Mesenchymal stem cell (in vitro differentiated cells and primary cell): ENCODE measurements around the gene EXOC3L1.
A peak's percentile ranks its signal among the peaks of the same experiment; 100 is the strongest.

Experiments
- DNase-seq: peaks from one replicate; pipeline ENCODE4 v3.0.0-alpha.2; 2013
- H2AFZ ChIP-seq: one replicate; pipeline ENCODE4 v1.6.1; 2013; ENCODE audit warnings: low read depth, mild to moderate bottlenecking, control low read depth, inconsistent platforms, low read length, moderate library complexity
- H2AK5ac ChIP-seq: 2 replicates; pipeline ENCODE4 v1.6.1; 2013; ENCODE audit warnings: low read length, moderate library complexity, mild to moderate bottlenecking, inconsistent platforms; ENCODE audit not compliant: severe bottlenecking
- H2BK120ac ChIP-seq: one replicate; pipeline ENCODE4 v1.6.1; 2013; ENCODE audit warnings: low read depth, mild to moderate bottlenecking, inconsistent platforms, low read length, moderate library complexity
- H2BK12ac ChIP-seq, 2 experiments: one replicate each; pipeline ENCODE4 v1.6.1; 2013; ENCODE audit warnings: inconsistent platforms in 2 of 2, low read length in 2 of 2, mild to moderate bottlenecking in 2 of 2, moderate library complexity in 2 of 2, control low read depth in 1 of 2
- H2BK15ac ChIP-seq: one replicate; pipeline ENCODE4 v1.6.1; 2013; ENCODE audit warnings: mild to moderate bottlenecking, low read depth, inconsistent platforms; ENCODE audit not compliant: poor library complexity, severe bottlenecking
- H2BK5ac ChIP-seq: 2 replicates; pipeline ENCODE4 v1.6.1; 2013; ENCODE audit warnings: low read depth, mild to moderate bottlenecking, low read length, control low read depth, inconsistent platforms; ENCODE audit not compliant: poor library complexity, severe bottlenecking
- H3K14ac ChIP-seq, 2 experiments: one replicate each; pipeline ENCODE4 v1.6.1; 2013; ENCODE audit warnings: inconsistent platforms in 2 of 2, low read length in 2 of 2, control low read depth in 1 of 2, mild to moderate bottlenecking in 1 of 2, moderate library complexity in 1 of 2
- H3K18ac ChIP-seq, 2 experiments: one replicate each; pipeline ENCODE4 v1.6.1; 2013; ENCODE audit warnings: inconsistent platforms in 2 of 2, low read length in 2 of 2, control low read depth in 1 of 2, low read depth in 1 of 2, mild to moderate bottlenecking in 1 of 2
- H3K23ac ChIP-seq, 2 experiments: one replicate each; pipeline ENCODE4 v1.6.1; 2013; ENCODE audit warnings: inconsistent platforms in 2 of 2, low read length in 2 of 2, mild to moderate bottlenecking in 2 of 2, moderate library complexity in 2 of 2, control low read depth in 1 of 2
- H3K27ac ChIP-seq: 2 replicates; pipeline ENCODE4 v1.5.1; 2013; ENCODE audit warnings: mild to moderate bottlenecking, moderate library complexity, low read length, control low read depth, inconsistent platforms; ENCODE audit not compliant: poor library complexity, severe bottlenecking
- H3K27me3 ChIP-seq, 2 experiments: 2 replicates each; pipeline versions ENCODE4 v1.6.1 to v1.7.0; 2013; ENCODE audit warnings: low read length in 2 of 2, mild to moderate bottlenecking in 2 of 2, moderate library complexity in 2 of 2, control low read depth in 1 of 2, inconsistent platforms in 1 of 2; ENCODE audit not compliant: control insufficient read depth in 1 of 2, insufficient read depth in 1 of 2
- H3K36me3 ChIP-seq, 2 experiments: 2 replicates each; pipeline versions ENCODE4 v1.6.1 to v1.7.0; 2013; ENCODE audit warnings: low read length in 2 of 2, control low read depth in 1 of 2, inconsistent platforms in 1 of 2, low read depth in 1 of 2, mild to moderate bottlenecking in 1 of 2; ENCODE audit not compliant: insufficient read depth in 2 of 2, control insufficient read depth in 1 of 2
- H3K4ac ChIP-seq, 2 experiments: one replicate each; pipeline ENCODE4 v1.6.1; 2013; ENCODE audit warnings: inconsistent platforms in 2 of 2, low read length in 2 of 2, mild to moderate bottlenecking in 2 of 2, moderate library complexity in 2 of 2, control low read depth in 1 of 2, low read depth in 1 of 2
- H3K4me1 ChIP-seq: 2 replicates; pipeline ENCODE4 v1.6.1; 2013; ENCODE audit warnings: low read depth, low read length, control low read depth; ENCODE audit not compliant: control insufficient read depth, insufficient read depth
- H3K4me2 ChIP-seq: 2 replicates; pipeline ENCODE4 v1.6.1; 2013; ENCODE audit warnings: low read length, mild to moderate bottlenecking, inconsistent platforms; ENCODE audit not compliant: poor library complexity, severe bottlenecking
- H3K4me3 ChIP-seq, 2 experiments: 2 replicates each; pipeline versions ENCODE4 v1.5.1 to v1.7.0; 2013; ENCODE audit warnings: low read length in 2 of 2, mild to moderate bottlenecking in 2 of 2, control low read depth in 1 of 2, low read depth in 1 of 2; ENCODE audit not compliant: insufficient read depth in 1 of 2
- H3K79me1 ChIP-seq: replicated peaks from 2 replicates; pipeline ENCODE4 v1.6.1; 2013; ENCODE audit warnings: mild to moderate bottlenecking, control low read depth, low read length, inconsistent platforms; ENCODE audit not compliant: poor library complexity, severe bottlenecking
- H3K9ac ChIP-seq: 2 replicates; pipeline ENCODE4 v1.7.0; 2013; ENCODE audit warnings: mild to moderate bottlenecking, low read length, moderate library complexity
- H3K9me3 ChIP-seq: 2 replicates; pipeline ENCODE4 v1.7.0; 2013; ENCODE audit warnings: mild to moderate bottlenecking, low read length; ENCODE audit not compliant: control insufficient read depth
- H4K8ac ChIP-seq: one replicate; pipeline ENCODE4 v1.6.1; 2013; ENCODE audit warnings: inconsistent platforms, mild to moderate bottlenecking, low read length, moderate library complexity
- H4K91ac ChIP-seq: one replicate; pipeline ENCODE4 v1.6.1; 2013; ENCODE audit warnings: mild to moderate bottlenecking, low read length, inconsistent platforms
- WGBS: methylation state at CpG from one replicate; pipeline ENCODE4 v1.1.7; 2013; ENCODE audit warnings: mixed read lengths; 5-methylcytosine and 5-hydroxymethylcytosine counted together

The EXOC3L1 gene

DNA sequence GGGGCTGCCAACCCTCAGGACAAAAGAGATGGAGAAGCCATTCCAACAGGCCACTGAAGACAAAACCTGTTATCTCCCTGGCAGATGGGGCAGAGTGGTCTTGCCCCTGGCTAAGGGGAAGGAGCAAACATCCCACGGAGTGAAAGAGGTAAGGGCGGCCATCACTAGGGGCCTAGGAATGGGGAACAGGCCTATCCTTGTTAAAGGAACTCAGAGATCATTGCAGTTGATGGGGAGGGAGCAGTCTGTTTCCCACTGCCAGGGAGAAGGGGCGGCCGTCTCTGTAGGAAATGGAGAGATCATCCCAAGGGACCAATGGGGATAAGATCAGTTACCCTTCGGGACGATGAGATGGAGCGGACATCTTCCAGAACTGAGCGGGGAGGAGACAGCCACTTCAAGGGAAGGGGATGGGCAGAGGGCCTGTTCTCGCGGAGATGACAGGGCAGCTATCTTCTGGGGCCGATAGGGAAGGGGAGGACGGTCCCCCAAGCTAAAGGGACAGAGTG is 36.4 kb upstream of the EXOC3L1 start:
- H3K27ac ChIP-seq, result no peak overlapping the region
- peak overlapping the region; percentile 41 to 92 for H3K18ac ChIP-seq
- peak overlapping the region; percentile 62 to 92 for H3K4me3 ChIP-seq
- H2AFZ ChIP-seq, result peak overlapping the region; percentile 44
- peak overlapping the region; percentile 11 for H2AK5ac ChIP-seq
- H4K8ac ChIP-seq, result peak overlapping the region; percentile 39
- peak overlapping the region; percentile 53 for H4K91ac ChIP-seq
- no peak overlapping the region for H2BK120ac ChIP-seq
- H2BK15ac ChIP-seq, result no peak overlapping the region
- no peaks in the 10 kb centered on the region for H3K27me3 ChIP-seq
- peaks cover 37 to 54% of the 10 kb centered on the region in 2 experiments for H3K36me3 ChIP-seq
- peak overlapping the region; percentile 15 to 26 for H3K4ac ChIP-seq
- no peak for DNase-seq
- H3K9me3 ChIP-seq, result no peaks in the 10 kb centered on the region
- H3K4me1 ChIP-seq, result peaks cover 16% of the 10 kb centered on the region
- no peak overlapping the region for H3K23ac ChIP-seq
- H2BK12ac ChIP-seq, result no peak overlapping the region
- H3K4me2 ChIP-seq, result peak overlapping the region; percentile 54
- H3K14ac ChIP-seq, result peak overlapping the region in 1 of 2 experiments; percentile 74
- H3K9ac ChIP-seq, result peak overlapping the region; percentile 98
- WGBS, result 17% methylated on average over 12 of the region's 12 CpGs
- H2BK5ac ChIP-seq, result no peak overlapping the region
- peaks cover 25% of the 10 kb centered on the region for H3K79me1 ChIP-seq

DNA sequence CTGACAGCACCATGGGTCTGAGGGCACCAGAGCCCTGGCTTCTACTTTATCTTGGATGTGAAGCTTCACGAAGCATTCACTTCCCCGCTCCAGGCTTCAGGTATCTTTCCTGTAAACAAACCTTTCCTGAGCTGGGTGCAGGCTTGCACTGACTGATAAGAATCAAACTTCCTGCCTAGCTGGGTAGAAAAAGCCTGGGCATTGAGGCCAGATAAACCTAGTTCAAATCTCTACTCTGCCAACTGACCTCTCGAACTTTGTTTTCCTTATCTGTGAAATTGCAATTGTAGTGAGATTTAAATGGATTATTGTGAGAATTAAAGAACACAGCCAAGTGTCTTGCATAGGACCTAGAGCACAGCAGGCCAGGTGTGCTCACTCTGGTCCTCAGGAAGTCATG is 34.1 kb upstream of the EXOC3L1 start:
- peak overlapping the region; percentile 21 for H4K8ac ChIP-seq
- H2BK12ac ChIP-seq, result no peak overlapping the region
- no peaks in the 10 kb centered on the region for H3K27me3 ChIP-seq
- H3K14ac ChIP-seq, result no peak overlapping the region
- DNase-seq, result no peak
- peaks cover 13 to 43% of the 10 kb centered on the region in 2 experiments for H3K36me3 ChIP-seq
- H3K18ac ChIP-seq, result no peak overlapping the region
- no peak overlapping the region for H2AK5ac ChIP-seq
- no peak overlapping the region for H2BK120ac ChIP-seq
- H2BK15ac ChIP-seq, result no peak overlapping the region
- WGBS, result 86% methylated on average over 3 of the region's 3 CpGs
- no peak overlapping the region for H2AFZ ChIP-seq
- H2BK5ac ChIP-seq, result no peak overlapping the region
- H3K4me2 ChIP-seq, result no peak overlapping the region
- peaks cover 20% of the 10 kb centered on the region for H3K79me1 ChIP-seq
- H3K4me3 ChIP-seq, result no peak overlapping the region
- no peak overlapping the region for H3K27ac ChIP-seq
- no peaks in the 10 kb centered on the region for H3K9me3 ChIP-seq
- no peak overlapping the region for H3K4ac ChIP-seq
- no peak overlapping the region for H3K9ac ChIP-seq
- no peak overlapping the region for H4K91ac ChIP-seq
- no peak overlapping the region for H3K23ac ChIP-seq
- H3K4me1 ChIP-seq, result peaks cover 16% of the 10 kb centered on the region

DNA sequence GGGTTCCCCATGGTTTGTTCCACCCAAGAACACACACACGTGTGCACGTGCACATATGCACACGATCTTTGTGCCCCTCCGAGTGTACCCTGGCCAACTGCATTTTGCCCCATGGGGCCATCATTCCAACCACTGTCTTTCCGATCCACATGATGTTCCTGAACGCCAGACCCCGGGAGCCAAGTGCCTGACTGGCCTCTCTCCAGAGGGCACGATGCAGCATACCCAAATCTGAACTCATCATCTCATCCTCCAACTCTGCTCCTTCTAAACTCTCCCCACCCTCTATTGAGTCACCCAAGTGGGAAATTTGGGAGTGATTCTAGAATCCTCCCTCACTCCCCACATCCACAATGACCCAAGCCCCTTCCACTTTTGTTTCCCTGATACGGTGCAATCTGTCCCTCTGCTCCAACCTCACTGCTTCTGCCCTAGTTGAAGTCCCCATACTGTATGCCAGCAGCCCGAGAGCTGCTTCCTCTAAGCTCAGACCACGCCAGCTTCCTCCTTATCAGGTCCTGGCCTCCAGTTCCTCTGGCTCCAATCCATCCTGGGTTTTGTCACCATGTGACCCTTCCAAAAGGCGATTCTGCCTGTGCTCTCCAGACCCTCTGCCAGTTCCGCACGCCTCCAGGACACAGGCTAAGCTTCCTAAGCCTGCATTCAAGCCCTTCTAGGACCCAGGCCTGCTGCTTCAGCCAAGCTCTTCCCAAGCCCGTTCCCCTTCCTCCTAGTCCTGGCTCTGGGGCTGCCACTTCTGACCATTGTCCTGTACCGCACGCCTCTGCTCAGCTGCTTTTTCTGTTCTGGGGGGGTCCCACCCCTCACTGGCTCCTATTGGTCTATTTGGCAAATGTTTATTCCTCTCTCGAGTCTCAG is 26.9 kb upstream of the EXOC3L1 start:
- no peaks in the 10 kb centered on the region for H3K9me3 ChIP-seq
- no peak overlapping the region for H2BK120ac ChIP-seq
- peak overlapping the region; percentile 49 for H3K9ac ChIP-seq
- H3K79me1 ChIP-seq, result no peaks in the 10 kb centered on the region
- no peak overlapping the region for H3K23ac ChIP-seq
- H3K4me1 ChIP-seq, result peaks cover 4% of the 10 kb centered on the region
- no peak overlapping the region for H2BK5ac ChIP-seq
- no peak for DNase-seq
- 81% methylated on average over 18 of the region's 18 CpGs for WGBS
- no peaks in the 10 kb centered on the region for H3K27me3 ChIP-seq
- no peak overlapping the region for H3K18ac ChIP-seq
- H3K4me2 ChIP-seq, result no peak overlapping the region
- H2AK5ac ChIP-seq, result no peak overlapping the region
- H3K27ac ChIP-seq, result no peak overlapping the region
- no peak overlapping the region for H4K91ac ChIP-seq
- no peak overlapping the region for H3K4me3 ChIP-seq
- H3K36me3 ChIP-seq, result peaks cover 12% of the 10 kb centered on the region in 2 experiments
- no peak overlapping the region for H2AFZ ChIP-seq
- no peak overlapping the region for H2BK12ac ChIP-seq
- H3K4ac ChIP-seq, result no peak overlapping the region
- no peak overlapping the region for H2BK15ac ChIP-seq
- no peak overlapping the region for H4K8ac ChIP-seq
- H3K14ac ChIP-seq, result no peak overlapping the region

DNA sequence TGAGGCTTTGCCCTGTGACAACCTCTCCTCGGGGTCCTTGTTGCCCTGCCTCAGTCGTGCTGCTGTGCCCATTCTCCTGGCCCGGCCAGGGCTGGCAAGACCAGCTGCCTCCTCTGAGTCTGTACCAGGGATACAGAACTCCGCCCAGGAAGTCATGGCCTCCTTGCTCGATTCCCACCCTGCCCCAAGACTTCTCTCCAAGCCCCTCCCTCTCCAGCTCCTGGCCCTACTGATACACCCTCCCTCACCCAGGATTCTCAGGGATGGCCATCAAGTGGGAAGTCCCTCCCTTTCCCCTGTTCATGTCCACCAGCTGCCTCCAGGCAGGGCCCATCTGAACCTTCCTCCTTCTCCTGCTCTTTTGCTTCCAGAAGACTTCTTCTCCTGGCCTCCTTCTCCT is 25.8 kb upstream of the EXOC3L1 start:
- no peaks in the 10 kb centered on the region for H3K9me3 ChIP-seq
- WGBS, result 62% methylated on average over 5 of the region's 5 CpGs
- H2AK5ac ChIP-seq, result no peak overlapping the region

More for the DNA sequence above, 25.8 kb upstream of the EXOC3L1 start:
- no peak overlapping the region for H3K4me2 ChIP-seq
- H4K91ac ChIP-seq, result no peak overlapping the region
- H3K27me3 ChIP-seq, result no peaks in the 10 kb centered on the region
- DNase-seq, result no peak
- peaks cover 13 to 19% of the 10 kb centered on the region in 2 experiments for H3K36me3 ChIP-seq
- peak overlapping the region; percentile 55 for H4K8ac ChIP-seq
- no peak overlapping the region for H3K18ac ChIP-seq
- no peak overlapping the region for H3K14ac ChIP-seq
- H3K4ac ChIP-seq, result no peak overlapping the region
- no peak overlapping the region for H2BK120ac ChIP-seq
- no peak overlapping the region for H2BK15ac ChIP-seq
- no peak overlapping the region for H3K27ac ChIP-seq
- no peak overlapping the region for H2BK5ac ChIP-seq
- H3K79me1 ChIP-seq, result no peaks in the 10 kb centered on the region
- no peak overlapping the region for H2BK12ac ChIP-seq
- H3K9ac ChIP-seq, result no peak overlapping the region
- H3K23ac ChIP-seq, result no peak overlapping the region
- H2AFZ ChIP-seq, result no peak overlapping the region
- peaks cover 4% of the 10 kb centered on the region for H3K4me1 ChIP-seq
- no peak overlapping the region for H3K4me3 ChIP-seq
